Measurements from ENCODE around the gene RNPS1. TPM values are rescaled to one million over a fixed set of nuclear protein-coding genes. Genes with fewer than 3 reads are reported as not detected.
A peak's percentile ranks its signal among the peaks of the same experiment; 100 is the strongest.

The RNPS1 gene
- total and polyA plus RNA-seq, 9 of the 15 experiments (the other 6 are each of a cell fraction or from before 2014, with no cell fraction given) = 44.9 to 338 (median 202) TPM

DNA sequence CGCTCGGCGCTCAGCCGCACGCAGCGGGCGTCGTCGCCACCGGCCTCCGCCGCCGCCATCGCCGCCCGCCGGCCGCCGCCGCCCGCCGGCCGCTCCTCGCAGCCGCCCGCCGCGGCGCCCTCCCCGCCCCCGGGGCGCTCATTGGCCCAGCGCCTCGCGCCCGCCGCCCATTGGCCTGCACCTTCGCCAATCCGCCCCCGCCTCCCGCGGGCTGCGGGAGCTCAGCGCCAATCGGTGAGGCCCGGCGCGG is 53.3 kb downstream of the RNPS1 start, which contains the start of gene PGP (continued):
- TF ChIP-seq ZBTB2 (IDR thresholded peaks at IDR 0.05) = no peak
- TF ChIP-seq, protein P1, sequence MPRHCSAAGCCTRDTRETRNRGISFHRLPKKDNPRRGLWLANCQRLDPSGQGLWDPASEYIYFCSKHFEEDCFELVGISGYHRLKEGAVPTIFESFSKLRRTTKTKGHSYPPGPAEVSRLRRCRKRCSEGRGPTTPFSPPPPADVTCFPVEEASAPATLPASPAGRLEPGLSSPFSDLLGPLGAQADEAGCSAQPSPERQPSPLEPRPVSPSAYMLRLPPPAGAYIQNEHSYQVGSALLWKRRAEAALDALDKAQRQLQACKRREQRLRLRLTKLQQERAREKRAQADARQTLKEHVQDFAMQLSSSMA (CRISPR knock-in tag; IDR thresholded peaks at IDR 0.05) = no peak
- TF ChIP-seq NFE2L1 (tag; IDR thresholded peaks at IDR 0.05; ENCODE audit: borderline replicate concordance, low read depth) = no peak
- no peak for TF ChIP-seq RBM14 (IDR thresholded peaks at IDR 0.05; ENCODE audit: borderline replicate concordance, insufficient read depth, low read depth, low read length)
- TF ChIP-seq TEAD4 (IDR thresholded peaks at IDR 0.05; ENCODE audit: low read length) = no peak
- no peak for TF ChIP-seq TEAD4 (CRISPR knock-in tag; IDR thresholded peaks at IDR 0.05; ENCODE audit: borderline replicate concordance)
- no peak; the same call in 1 of the 2 replicates for TF ChIP-seq ZNF449 (CRISPR knock-in tag; IDR thresholded peaks at IDR 0.05)
- TF ChIP-seq CBFA2T3 (IDR thresholded peaks at IDR 0.05) = no peak
- no peak for TF ChIP-seq MEIS2 (IDR thresholded peaks at IDR 0.05; ENCODE audit: partially characterized antibody)
- no peak for TF ChIP-seq ZNF212 (CRISPR knock-in tag; IDR thresholded peaks at IDR 0.05)
- TF ChIP-seq CHD2 (IDR thresholded peaks at IDR 0.05; ENCODE audit: low read depth, low read length) = peak; percentile 95
- no peak for TF ChIP-seq ZNF324 (CRISPR knock-in tag; IDR thresholded peaks at IDR 0.05)
- no peak for TF ChIP-seq SOX6 (IDR thresholded peaks at IDR 0.05)
- TF ChIP-seq ZNF668 (CRISPR knock-in tag; IDR thresholded peaks at IDR 0.05) = peak; percentile 92; the same call in 1 of the 2 replicates
- TF ChIP-seq TCFL5 (CRISPR knock-in tag; conservative IDR thresholded peaks at IDR 0.05) = no peak
- TF ChIP-seq ERF (CRISPR knock-in tag; IDR thresholded peaks at IDR 0.05) = peak; percentile 96; the same call in 1 of the 2 replicates
- no peak for TF ChIP-seq HES1 (IDR thresholded peaks at IDR 0.05; ENCODE audit: low read depth)
- TF ChIP-seq, protein P2, sequence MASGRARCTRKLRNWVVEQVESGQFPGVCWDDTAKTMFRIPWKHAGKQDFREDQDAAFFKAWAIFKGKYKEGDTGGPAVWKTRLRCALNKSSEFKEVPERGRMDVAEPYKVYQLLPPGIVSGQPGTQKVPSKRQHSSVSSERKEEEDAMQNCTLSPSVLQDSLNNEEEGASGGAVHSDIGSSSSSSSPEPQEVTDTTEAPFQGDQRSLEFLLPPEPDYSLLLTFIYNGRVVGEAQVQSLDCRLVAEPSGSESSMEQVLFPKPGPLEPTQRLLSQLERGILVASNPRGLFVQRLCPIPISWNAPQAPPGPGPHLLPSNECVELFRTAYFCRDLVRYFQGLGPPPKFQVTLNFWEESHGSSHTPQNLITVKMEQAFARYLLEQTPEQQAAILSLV (tag; IDR thresholded peaks at IDR 0.05) = no peak
- no peak for TF ChIP-seq CTBP1 (IDR thresholded peaks at IDR 0.05; ENCODE audit: borderline replicate concordance)
- TF ChIP-seq, protein P3, sequence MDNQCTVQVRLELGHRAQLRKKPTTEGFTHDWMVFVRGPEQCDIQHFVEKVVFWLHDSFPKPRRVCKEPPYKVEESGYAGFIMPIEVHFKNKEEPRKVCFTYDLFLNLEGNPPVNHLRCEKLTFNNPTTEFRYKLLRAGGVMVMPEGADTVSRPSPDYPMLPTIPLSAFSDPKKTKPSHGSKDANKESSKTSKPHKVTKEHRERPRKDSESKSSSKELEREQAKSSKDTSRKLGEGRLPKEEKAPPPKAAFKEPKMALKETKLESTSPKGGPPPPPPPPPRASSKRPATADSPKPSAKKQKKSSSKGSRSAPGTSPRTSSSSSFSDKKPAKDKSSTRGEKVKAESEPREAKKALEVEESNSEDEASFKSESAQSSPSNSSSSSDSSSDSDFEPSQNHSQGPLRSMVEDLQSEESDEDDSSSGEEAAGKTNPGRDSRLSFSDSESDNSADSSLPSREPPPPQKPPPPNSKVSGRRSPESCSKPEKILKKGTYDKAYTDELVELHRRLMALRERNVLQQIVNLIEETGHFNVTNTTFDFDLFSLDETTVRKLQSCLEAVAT (IDR thresholded peaks at IDR 0.05) = peak in 1 of 2 experiments; percentile 97; a peak in 2 of 4 replicates
- TF ChIP-seq ZNF316 (IDR thresholded peaks at IDR 0.05) = no peak
- TF ChIP-seq C11orf30 (IDR thresholded peaks at IDR 0.05; ENCODE audit: low read depth) = no peak
- no peak for TF ChIP-seq THRAP3 (IDR thresholded peaks at IDR 0.05; ENCODE audit: borderline replicate concordance)
- TF ChIP-seq CXXC5 (CRISPR knock-in tag; IDR thresholded peaks at IDR 0.05) = no peak
- no peak for TF ChIP-seq TOE1 (IDR thresholded peaks at IDR 0.05; ENCODE audit: borderline replicate concordance)
- TF ChIP-seq TOE1 (CRISPR knock-in tag; IDR thresholded peaks at IDR 0.05; ENCODE audit: borderline replicate concordance, low read depth) = no peak

All from K562 (cell line).